Testis (tissue), 2 donors: Measurements from ENCODE around the gene TBC1D9.

Experiments
- POLR2A ChIP-seq: fragments of 450-650 bp; IDR thresholded peaks from one replicate; pipeline ENCODE4 v1.6.1; 2017; ENCODE audit warnings: antibody characterized with exemption, mild to moderate bottlenecking, moderate library complexity
- TF ChIP-seq, protein P1 (sequence below), 3 experiments: fragments of 450-650 bp in 2 of 3; fragments of 200-600 bp in 1 of 3; sonication (generic) in 1 of 3; IDR thresholded peaks; one replicate each; pipeline ENCODE4 v1.5.1; 2016 to 2019; ENCODE audit warnings: antibody characterized with exemption in 3 of 3, mild to moderate bottlenecking in 2 of 3, moderate library complexity in 1 of 3

DNA sequence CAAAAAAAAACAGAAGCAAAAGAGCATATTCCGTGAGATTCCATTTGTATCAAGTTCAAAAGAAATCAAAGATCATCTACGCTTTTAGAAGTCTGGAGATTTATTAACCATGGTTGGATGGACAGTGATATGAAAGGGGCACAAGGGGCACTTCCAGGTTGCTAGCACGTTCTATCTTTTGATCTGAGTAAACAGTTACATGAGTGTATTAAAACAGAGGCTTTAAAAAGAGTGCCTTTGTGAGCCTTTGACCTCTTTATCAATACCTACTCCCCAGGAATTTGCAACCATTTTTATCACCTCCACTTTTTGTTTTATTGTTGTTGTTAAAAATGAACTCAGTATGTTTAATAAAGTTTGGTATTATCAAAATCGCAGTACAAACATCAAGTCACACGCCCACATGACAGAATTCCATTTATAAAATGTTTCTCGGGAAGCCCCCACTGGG is 115.1 kb downstream of the TBC1D9 start:
- TF ChIP-seq, protein P1, sequence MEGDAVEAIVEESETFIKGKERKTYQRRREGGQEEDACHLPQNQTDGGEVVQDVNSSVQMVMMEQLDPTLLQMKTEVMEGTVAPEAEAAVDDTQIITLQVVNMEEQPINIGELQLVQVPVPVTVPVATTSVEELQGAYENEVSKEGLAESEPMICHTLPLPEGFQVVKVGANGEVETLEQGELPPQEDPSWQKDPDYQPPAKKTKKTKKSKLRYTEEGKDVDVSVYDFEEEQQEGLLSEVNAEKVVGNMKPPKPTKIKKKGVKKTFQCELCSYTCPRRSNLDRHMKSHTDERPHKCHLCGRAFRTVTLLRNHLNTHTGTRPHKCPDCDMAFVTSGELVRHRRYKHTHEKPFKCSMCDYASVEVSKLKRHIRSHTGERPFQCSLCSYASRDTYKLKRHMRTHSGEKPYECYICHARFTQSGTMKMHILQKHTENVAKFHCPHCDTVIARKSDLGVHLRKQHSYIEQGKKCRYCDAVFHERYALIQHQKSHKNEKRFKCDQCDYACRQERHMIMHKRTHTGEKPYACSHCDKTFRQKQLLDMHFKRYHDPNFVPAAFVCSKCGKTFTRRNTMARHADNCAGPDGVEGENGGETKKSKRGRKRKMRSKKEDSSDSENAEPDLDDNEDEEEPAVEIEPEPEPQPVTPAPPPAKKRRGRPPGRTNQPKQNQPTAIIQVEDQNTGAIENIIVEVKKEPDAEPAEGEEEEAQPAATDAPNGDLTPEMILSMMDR (IDR thresholded peaks at IDR 0.05): no peak
- no peak for TF ChIP-seq POLR2A
